Left lung (tissue), 10 donors: ENCODE measurements around the gene LZTS2. TPM values are rescaled to one million over a fixed set of nuclear protein-coding genes. Genes with fewer than 3 reads are reported as not detected.

Source experiments
- ATAC-seq: fragments of 200-7000 bp; cut with Tn5 transposase; one replicate; pipeline ENCODE4 v1.9.1; 2020; ENCODE audit warnings: moderate library complexity
- DNase-seq, 4 donors: peaks; one replicate each; pipeline ENCODE4 v3.0.0-alpha.2; 2013 to 2020
- H3K27ac ChIP-seq, 2 donors: fragments of 200-600 bp; sonication (generic) in 1 of 2; one replicate each; pipeline versions ENCODE4 v1.5.0 to v1.8.0; 2020 to 2021
- H3K27me3 ChIP-seq, 2 donors: fragments of 200-600 bp; sonication (generic) in 1 of 2; one replicate each; pipeline versions ENCODE4 v1.5.0 to v1.8.0; 2020 to 2021
- H3K36me3 ChIP-seq, 2 donors: fragments of 200-600 bp; sonication (generic) in 1 of 2; one replicate each; pipeline versions ENCODE4 v1.5.0 to v1.8.0; 2020 to 2021
- H3K4me1 ChIP-seq, 2 donors: fragments of 200-600 bp; one replicate each; pipeline ENCODE4 v1.8.0; 2021
- H3K4me3 ChIP-seq, 2 donors: fragments of 200-600 bp; sonication (generic) in 1 of 2; one replicate each; pipeline versions ENCODE4 v1.5.0 to v1.8.0; 2020 to 2021; ENCODE audit warnings: mild to moderate bottlenecking in 1 of 2
- H3K9me3 ChIP-seq, 2 donors: fragments of 200-600 bp; sonication (generic) in 1 of 2; one replicate each; pipeline versions ENCODE4 v1.5.0 to v1.8.0; 2020 to 2021
- intact Hi-C, 2 donors: fragments of 100-400 bp; cut with DNase I; formaldehyde crosslinking; loops; one replicate each; pipeline versions ENCODE4 v1.11.2 to v1.14.2; 2022
- polyA plus RNA-seq, 6 donors: library from polyadenylated mRNA; unstranded; fragments of 120-200 nt; gene quantifications; one replicate each; pipeline ENCODE4 v1.2.1, GENCODE V29; 2013; ENCODE audit not compliant: insufficient read length in 6 of 6
- total RNA-seq, 2 donors: library from RNA; stranded (reverse); fragmentation: NEBNext Ultra II Directional; extraction: Animal tissue kit (Norgen Biotek cat#: 25700); gene quantifications; one replicate each; pipeline ENCODE4 v1.2.1, GENCODE V29; 2021
- TF ChIP-seq, protein P1 (sequence below), 2 donors: fragments of 200-600 bp; sonication (generic) in 1 of 2; IDR thresholded peaks; one replicate each; pipeline versions ENCODE4 v1.5.0 to v1.8.0; 2021; ENCODE audit warnings: antibody characterized with exemption in 2 of 2
- donor health status: DM: no; HTN: yes; CAD: no.
- donor health status: DM: no; HTN: no; CAD: no.

The LZTS2 gene
- total and polyA plus RNA-seq, 8 donors, result 45.2 to 65.7 (median 58.6) TPM

DNA sequence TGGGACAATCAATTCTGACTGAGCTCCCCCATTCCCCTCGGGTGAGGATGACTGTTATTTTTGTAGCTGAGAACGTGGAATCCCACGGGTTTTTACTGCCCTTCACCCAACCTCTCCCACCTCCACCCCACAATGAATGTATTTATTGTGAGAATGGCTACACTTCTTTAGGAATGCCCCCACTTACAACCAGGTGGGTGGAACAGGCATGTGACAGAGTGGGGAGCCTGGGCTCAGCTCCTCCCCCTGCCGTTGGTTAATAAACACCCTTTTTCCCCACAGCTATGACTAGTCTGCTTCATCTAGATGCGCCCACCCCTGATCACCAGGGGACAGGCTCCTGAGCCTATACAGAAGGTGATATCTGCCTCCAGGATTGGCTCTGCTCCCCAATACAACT, 14.3 kb upstream of the LZTS2 start:
- intact Hi-C loops, result no loop called here

DNA sequence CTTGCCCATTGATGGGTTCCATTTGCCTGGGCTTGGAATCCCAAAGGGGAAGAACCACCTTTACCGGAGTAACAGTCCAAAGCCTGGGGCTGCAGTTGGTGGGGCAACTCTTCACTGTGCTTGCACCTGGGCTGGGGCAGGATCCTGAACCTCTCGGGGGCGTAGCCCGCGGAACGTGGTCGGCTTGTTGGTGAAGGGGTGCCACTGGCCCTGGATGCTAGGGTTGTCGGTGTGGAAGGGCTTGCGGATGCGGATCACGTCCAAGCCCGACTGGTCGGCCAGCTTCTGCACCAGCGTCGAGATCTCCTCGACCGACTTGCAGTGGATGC, 13.0 kb upstream of the LZTS2 start:
- Histone ChIP-seq H3K27me3 (no peaks in the 10 kb centered on the region), H3K4me3 (peak overlapping the region; percentile 73 to 92), H3K27ac (no peak overlapping the region), H3K9me3 (no peaks in the 10 kb centered on the region), H3K36me3 (peaks cover 0 to 45% of the 10 kb centered on the region in 2 donors), H3K4me1 (peaks cover 14 to 33% of the 10 kb centered on the region in 2 donors)
- DNase-seq (no peak), ATAC-seq (no peak)
- TF ChIP-seq, protein P1, sequence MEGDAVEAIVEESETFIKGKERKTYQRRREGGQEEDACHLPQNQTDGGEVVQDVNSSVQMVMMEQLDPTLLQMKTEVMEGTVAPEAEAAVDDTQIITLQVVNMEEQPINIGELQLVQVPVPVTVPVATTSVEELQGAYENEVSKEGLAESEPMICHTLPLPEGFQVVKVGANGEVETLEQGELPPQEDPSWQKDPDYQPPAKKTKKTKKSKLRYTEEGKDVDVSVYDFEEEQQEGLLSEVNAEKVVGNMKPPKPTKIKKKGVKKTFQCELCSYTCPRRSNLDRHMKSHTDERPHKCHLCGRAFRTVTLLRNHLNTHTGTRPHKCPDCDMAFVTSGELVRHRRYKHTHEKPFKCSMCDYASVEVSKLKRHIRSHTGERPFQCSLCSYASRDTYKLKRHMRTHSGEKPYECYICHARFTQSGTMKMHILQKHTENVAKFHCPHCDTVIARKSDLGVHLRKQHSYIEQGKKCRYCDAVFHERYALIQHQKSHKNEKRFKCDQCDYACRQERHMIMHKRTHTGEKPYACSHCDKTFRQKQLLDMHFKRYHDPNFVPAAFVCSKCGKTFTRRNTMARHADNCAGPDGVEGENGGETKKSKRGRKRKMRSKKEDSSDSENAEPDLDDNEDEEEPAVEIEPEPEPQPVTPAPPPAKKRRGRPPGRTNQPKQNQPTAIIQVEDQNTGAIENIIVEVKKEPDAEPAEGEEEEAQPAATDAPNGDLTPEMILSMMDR (IDR thresholded peaks at IDR 0.05), result no peak
- intact Hi-C loops, result no loop called here

More for the DNA sequence above, 14.3 kb upstream of the LZTS2 start:
- Histone ChIP-seq H3K4me3 (no peak overlapping the region), H3K4me1 (peaks cover 14 to 33% of the 10 kb centered on the region in 2 donors), H3K27ac (no peak overlapping the region), H3K27me3 (no peaks in the 10 kb centered on the region), H3K9me3 (no peaks in the 10 kb centered on the region), H3K36me3 (peaks cover 0 to 45% of the 10 kb centered on the region in 2 donors)
- no peak for ATAC-seq
- no peak for DNase-seq
- TF ChIP-seq, protein P1 (IDR thresholded peaks at IDR 0.05), result no peak

DNA sequence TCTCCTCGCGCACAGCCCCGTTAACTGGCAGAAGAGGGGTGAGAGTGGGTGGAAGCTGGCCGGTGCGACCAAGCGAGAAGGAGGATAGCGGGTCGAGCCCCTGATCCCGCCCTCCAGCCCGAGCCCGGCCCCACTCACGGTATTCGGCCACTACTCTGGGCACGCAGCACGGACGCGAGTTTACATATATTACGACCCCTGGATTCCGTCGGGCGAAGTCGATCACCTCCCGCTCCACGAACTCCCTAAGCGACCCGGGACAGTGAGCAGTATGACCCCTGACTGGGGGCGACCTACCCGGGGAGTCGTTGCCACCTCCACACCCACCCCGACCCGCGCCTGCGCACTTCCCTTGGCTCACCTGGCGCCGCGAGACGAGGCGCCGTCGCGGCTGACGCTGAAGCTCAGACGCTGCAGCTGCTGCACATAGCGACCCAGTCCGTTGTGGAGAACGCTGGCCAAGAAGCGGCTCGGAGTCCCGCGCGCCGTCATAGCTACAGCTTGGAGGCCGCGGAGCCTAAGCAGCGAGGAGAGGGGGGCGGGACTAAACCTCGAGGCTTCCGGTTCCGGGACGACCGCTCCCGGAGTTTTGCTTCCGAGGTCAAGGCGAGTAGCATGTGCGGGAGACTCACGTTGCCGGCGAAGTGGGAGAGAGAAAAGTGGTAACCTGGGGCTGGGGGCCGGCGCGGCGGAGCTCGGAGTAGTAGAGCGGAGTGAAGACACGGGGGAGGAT, 12.5 kb upstream of the LZTS2 start, which contains the start of the genes MRPL43 and TWNK:
Gene MRPL43, minus strand, starts transcription at position 546 of the 733 bp plus-strand sequence. Its CDS starts 54 bp downstream, at position 492.
Gene TWNK, plus strand, starts transcription at position 592 of the 733 bp plus-strand sequence. CDS start 668 bp downstream, outside the sequence.
- ATAC-seq (peak; percentile 96), DNase-seq (peak; percentile 81 to 94 (median 84))
- H3K4me1 ChIP-seq, result peaks cover 14 to 33% of the 10 kb centered on the region in 2 donors
- TF ChIP-seq, protein P1 (IDR thresholded peaks at IDR 0.05), result no peak
- H3K36me3 ChIP-seq, result peaks cover 0 to 47% of the 10 kb centered on the region in 2 donors
- no peaks in the 10 kb centered on the region for H3K9me3 ChIP-seq
- H3K27me3 ChIP-seq, result no peaks in the 10 kb centered on the region
- peak within 1 kb of the TSS; percentile 73 to 92 for H3K4me3 ChIP-seq
- H3K27ac ChIP-seq, result peak within 1 kb of the TSS; percentile 34 to 79
- intact Hi-C loops, result no loop called here

DNA sequence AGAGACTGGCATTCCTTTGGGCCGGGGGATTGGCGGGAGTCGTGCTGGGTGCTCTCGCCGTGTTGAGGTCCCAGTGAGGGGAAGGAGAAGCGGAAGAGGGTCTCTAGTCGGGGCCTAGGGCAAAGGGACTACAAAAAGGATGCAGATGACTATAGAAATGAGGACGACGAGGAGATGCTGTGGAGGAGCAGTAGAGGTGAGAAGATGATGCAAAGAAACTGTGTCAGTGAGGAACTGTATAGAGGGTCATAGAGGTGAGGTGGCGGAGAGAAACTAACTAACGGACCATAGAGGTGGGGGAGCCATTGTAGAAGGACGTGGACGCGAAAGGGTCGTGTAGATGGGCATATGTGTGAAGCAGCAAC, 11.9 kb upstream of the LZTS2 start:
- no peaks in the 10 kb centered on the region for H3K27me3 ChIP-seq
- H3K4me1 ChIP-seq, result peaks cover 14 to 33% of the 10 kb centered on the region in 2 donors
- peak overlapping the region; percentile 73 to 92 for H3K4me3 ChIP-seq
- intact Hi-C loops, result no loop called here
- TF ChIP-seq, protein P1 (IDR thresholded peaks at IDR 0.05), result no peak
- DNase-seq (no peak), ATAC-seq (no peak)
- peak overlapping the region in 1 of 2 donors; percentile 79 for H3K27ac ChIP-seq
- H3K9me3 ChIP-seq, result no peaks in the 10 kb centered on the region
- H3K36me3 ChIP-seq, result peaks cover 0 to 49% of the 10 kb centered on the region in 2 donors

DNA sequence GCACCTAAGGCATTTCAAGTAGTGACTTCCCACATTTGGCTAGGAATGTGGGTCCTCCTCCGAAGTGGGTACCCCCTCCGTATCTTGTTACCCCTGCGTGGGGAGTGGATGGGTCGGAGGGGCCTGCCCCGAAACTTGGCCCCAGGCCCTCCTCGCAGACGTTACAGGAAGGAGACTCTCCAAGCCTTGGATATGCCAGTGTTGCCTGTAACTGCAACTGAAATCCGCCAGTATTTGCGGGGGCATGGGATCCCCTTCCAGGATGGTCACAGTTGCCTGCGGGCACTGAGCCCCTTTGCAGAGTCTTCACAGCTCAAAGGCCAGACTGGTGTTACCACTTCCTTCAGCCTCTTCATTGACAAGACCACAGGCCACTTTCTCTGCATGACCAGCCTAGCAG, 11.4 kb upstream of the LZTS2 start:
- no peak for DNase-seq
- ATAC-seq, result no peak
- H3K36me3 ChIP-seq, result peaks cover 0 to 49% of the 10 kb centered on the region in 2 donors
- intact Hi-C loops, result no loop called here
- H3K4me3 ChIP-seq, result peak overlapping the region; percentile 73 to 92
- TF ChIP-seq, protein P1 (IDR thresholded peaks at IDR 0.05), result no peak
- peaks cover 14 to 33% of the 10 kb centered on the region in 2 donors for H3K4me1 ChIP-seq
- no peaks in the 10 kb centered on the region for H3K9me3 ChIP-seq
- no peak overlapping the region for H3K27ac ChIP-seq
- H3K27me3 ChIP-seq, result no peaks in the 10 kb centered on the region
